ENCODE data around the gene UXS1. TPM values are rescaled to one million over a fixed set of nuclear protein-coding genes. Genes with fewer than 3 reads are reported as not detected.

UXS1 gene
- total RNA-seq, 2 experiments from 2014 or later: 95.3 to 100 TPM

- Mint-ChIP-seq H3K4me3 (no peak overlapping the region), H3K27me3 (ENCODE audit: low read depth) (no peaks in the 10 kb centered on the region), H3K36me3 (ENCODE audit: low read depth) (peaks cover 68% of the 10 kb centered on the region), H3K27ac (no peak overlapping the region), H3K9me3 (ENCODE audit: insufficient read depth) (no peaks in the 10 kb centered on the region), H3K4me1 (ENCODE audit: low read depth) (peaks cover 12% of the 10 kb centered on the region)
- ATAC-seq: no peak
- ChIA-PET POLR2A (no interaction called here), CTCF (no interaction called here)
- DNase-seq: no peak
Observed at GRCh38 chr2:106116248-106116647, 77.9 kb downstream of the UXS1 start.

DNA sequence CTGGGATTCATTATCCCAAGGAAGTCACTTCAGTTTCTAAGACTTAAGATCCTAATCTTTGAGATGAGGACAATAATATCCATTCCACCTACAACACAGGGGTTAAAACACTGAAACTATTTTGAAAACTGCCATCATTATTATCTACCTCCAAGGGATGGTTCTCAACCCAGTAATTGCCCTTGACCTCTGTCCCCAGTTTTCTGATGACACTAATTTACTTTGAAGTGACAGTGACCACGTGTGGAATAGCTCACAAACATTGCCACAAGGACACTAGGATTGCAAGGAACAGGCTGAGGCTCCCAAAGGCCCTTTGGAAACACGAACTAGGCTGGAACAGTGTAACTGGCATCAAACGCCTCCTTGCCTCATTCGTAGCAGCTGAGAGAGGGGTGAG lies 78.4 kb downstream of the UXS1 start:
- CTCF ChIA-PET: no interaction called here
- Mint-ChIP-seq H3K9me3 (ENCODE audit: insufficient read depth) (no peaks in the 10 kb centered on the region), H3K4me1 (ENCODE audit: low read depth) (peaks cover 12% of the 10 kb centered on the region), H3K4me3 (no peak overlapping the region), H3K36me3 (ENCODE audit: low read depth) (peaks cover 70% of the 10 kb centered on the region), H3K27me3 (ENCODE audit: low read depth) (no peaks in the 10 kb centered on the region), H3K27ac (no peak overlapping the region)
- DNase-seq (no peak), ATAC-seq (no peak)
- POLR2A ChIA-PET: no interaction called here

DNA sequence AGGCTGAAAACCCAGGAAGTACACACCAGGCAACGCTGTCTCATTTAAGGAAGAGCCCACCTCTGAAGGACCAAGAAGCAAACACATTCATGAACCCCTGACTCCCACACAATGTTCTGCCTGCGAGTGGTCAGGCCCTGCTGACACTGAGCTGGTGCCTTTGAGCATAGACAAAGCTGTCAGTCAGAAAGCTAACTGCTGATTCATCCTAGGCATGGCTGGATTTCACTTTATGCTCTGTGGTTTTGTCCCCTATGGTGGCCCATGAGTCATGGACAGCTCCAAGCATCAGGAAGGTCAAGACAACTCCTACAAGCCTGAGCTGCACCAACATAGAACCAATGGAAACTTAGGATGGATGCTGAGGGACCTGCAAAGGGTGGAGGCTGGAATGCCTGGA lies 78.9 kb downstream of the UXS1 start:
- ATAC-seq (no peak), DNase-seq (no peak)
- peaks cover 12% of the 10 kb centered on the region for H3K4me1 Mint-ChIP-seq (ENCODE audit: low read depth)
- ChIA-PET CTCF (interaction anchor here (2.0 kb wide), 1 partner anchor 10 kb away, joined by 5 read pairs; no protein-coding TSS in a partner anchor), POLR2A (no interaction called here)
- H3K9me3 Mint-ChIP-seq (ENCODE audit: insufficient read depth): no peaks in the 10 kb centered on the region
- no peaks in the 10 kb centered on the region for H3K27me3 Mint-ChIP-seq (ENCODE audit: low read depth)
- H3K4me3 Mint-ChIP-seq: no peak overlapping the region
- peak overlapping the region; percentile 56 for H3K27ac Mint-ChIP-seq
- peaks cover 69% of the 10 kb centered on the region for H3K36me3 Mint-ChIP-seq (ENCODE audit: low read depth)

DNA sequence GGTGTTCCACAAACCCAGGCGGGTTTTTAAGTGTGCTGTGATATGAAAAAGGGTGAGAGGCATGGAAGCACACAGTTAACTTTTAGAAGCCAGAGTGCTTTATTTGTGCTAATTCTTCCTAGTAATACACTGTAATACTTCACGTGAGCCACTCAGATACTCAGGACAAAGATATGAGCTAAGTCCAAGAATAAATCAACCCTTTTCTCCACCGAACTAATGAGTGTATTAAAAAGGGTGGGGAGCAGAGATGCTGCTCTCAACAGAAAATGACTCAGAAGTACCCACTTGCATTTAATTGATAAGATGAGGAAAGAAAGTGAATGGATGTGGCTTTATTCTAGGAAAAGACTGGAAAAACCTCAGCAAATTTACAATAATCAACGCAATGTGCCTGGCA lies 79.9 kb downstream of the UXS1 start:
- Mint-ChIP-seq H3K36me3 (ENCODE audit: low read depth) (peaks cover 67% of the 10 kb centered on the region), H3K4me3 (no peak overlapping the region), H3K27me3 (ENCODE audit: low read depth) (no peaks in the 10 kb centered on the region), H3K27ac (no peak overlapping the region), H3K4me1 (ENCODE audit: low read depth) (peaks cover 12% of the 10 kb centered on the region), H3K9me3 (ENCODE audit: insufficient read depth) (no peaks in the 10 kb centered on the region)
- ChIA-PET POLR2A (interaction anchor here (0.7 kb wide), 1 partner anchor 9 kb away, joined by 3 read pairs; no protein-coding TSS in a partner anchor), CTCF (interaction anchor here (2.0 kb wide), 1 partner anchor 9 kb away, joined by 5 read pairs; no protein-coding TSS in a partner anchor)
- no peak for DNase-seq
- no peak for ATAC-seq

DNA sequence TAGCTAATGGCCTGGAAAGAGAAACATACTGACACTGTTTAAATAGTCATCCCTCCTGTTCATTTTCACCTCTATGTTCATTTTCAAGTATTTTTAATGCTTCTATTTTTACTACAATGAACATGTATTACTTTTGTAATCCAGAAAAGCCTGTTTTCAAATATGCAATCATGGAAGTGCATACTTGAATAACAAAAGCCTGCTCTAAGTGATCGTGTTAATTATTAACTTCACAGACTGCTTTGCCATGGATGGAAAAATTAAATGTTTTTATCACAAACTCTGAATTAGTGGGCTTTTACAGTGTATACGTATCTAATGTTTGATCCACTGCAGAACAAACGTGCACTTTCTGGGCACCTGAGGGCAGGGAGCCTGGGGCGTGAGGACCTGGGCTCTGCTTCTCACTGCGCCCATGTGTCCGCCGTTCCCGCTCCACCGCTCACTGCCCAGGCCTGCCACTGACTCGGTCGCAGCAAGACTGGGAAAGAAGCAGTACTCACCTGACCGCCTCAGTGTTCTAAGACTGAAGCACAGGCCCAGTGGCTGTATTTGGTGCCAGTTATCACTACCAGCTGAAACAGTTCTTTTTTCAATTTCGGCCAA lies 80.6 kb downstream of the UXS1 start:
- ATAC-seq (no peak), DNase-seq (no peak)
- POLR2A ChIA-PET: no interaction called here
- H3K9me3 Mint-ChIP-seq (ENCODE audit: insufficient read depth): no peaks in the 10 kb centered on the region
- H3K27ac Mint-ChIP-seq: no peak overlapping the region
- peaks cover 12% of the 10 kb centered on the region for H3K4me1 Mint-ChIP-seq (ENCODE audit: low read depth)
- CTCF ChIA-PET: interaction anchor here (0.7 to 2.0 kb wide), 2 partner anchors 8 to 14 kb away, joined by 3 to 5 read pairs; no protein-coding TSS in a partner anchor
- H3K27me3 Mint-ChIP-seq (ENCODE audit: low read depth): no peaks in the 10 kb centered on the region
- H3K36me3 Mint-ChIP-seq (ENCODE audit: low read depth): peaks cover 64% of the 10 kb centered on the region
- no peak overlapping the region for H3K4me3 Mint-ChIP-seq

GRCh38 chr2:106111882-106112571 lies 82.1 kb downstream of the UXS1 start:
- POLR2A ChIA-PET: no interaction called here
- ATAC-seq (no peak), DNase-seq (no peak)
- Mint-ChIP-seq H3K27ac (no peak overlapping the region), H3K36me3 (ENCODE audit: low read depth) (peaks cover 52% of the 10 kb centered on the region), H3K9me3 (ENCODE audit: insufficient read depth) (no peaks in the 10 kb centered on the region), H3K4me1 (ENCODE audit: low read depth) (peaks cover 10% of the 10 kb centered on the region), H3K4me3 (no peak overlapping the region), H3K27me3 (ENCODE audit: low read depth) (no peaks in the 10 kb centered on the region)
- CTCF ChIA-PET: no interaction called here

- Mint-ChIP-seq H3K27me3 (ENCODE audit: low read depth) (no peaks in the 10 kb centered on the region), H3K4me1 (ENCODE audit: low read depth) (peaks cover 3% of the 10 kb centered on the region), H3K27ac (peak overlapping the region; percentile 20), H3K4me3 (no peak overlapping the region), H3K9me3 (ENCODE audit: insufficient read depth) (no peaks in the 10 kb centered on the region), H3K36me3 (ENCODE audit: low read depth) (peaks cover 35% of the 10 kb centered on the region)
- no peak for DNase-seq
- no peak for ATAC-seq
- ChIA-PET CTCF (interaction anchor here (0.7 to 1.3 kb wide), 5 partner anchors 29 to 177 kb away, joined by 3 to 5 read pairs (median 3); no protein-coding TSS in a partner anchor), POLR2A (no interaction called here)
Observed at GRCh38 chr2:106109675-106110424, 84.3 kb downstream of the UXS1 start.

GRCh38 chr2:106108791-106109190 lies 85.3 kb downstream of the UXS1 start:
- no peak for ATAC-seq
- CTCF ChIA-PET: interaction anchor here (0.7 to 1.3 kb wide), 6 partner anchors 22 to 474 kb away, joined by 3 to 5 read pairs (median 3); no protein-coding TSS in a partner anchor

DNA sequence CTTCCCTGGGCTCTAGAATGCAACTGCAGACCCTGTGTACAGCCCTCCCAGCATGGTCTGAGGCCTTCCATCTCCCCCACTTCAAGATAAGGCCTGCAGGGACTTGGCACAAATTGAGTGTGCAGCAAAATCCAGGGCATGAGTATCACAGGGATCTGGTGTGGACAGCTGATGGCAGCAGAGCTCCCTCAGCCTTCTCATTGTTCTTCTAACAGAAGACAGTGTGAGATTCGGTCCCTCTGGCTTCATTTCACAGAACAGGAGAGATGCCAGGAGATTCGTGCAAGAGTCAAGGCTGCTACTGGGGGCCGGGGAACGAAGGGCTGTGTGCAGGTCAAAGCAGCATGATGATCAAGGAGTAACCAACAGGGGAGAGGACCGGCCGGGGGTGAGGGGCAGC lies 85.8 kb downstream of the UXS1 start:
- Mint-ChIP-seq H3K36me3 (ENCODE audit: low read depth) (peaks cover 32% of the 10 kb centered on the region), H3K4me3 (no peak overlapping the region), H3K9me3 (ENCODE audit: insufficient read depth) (no peaks in the 10 kb centered on the region), H3K27ac (no peak overlapping the region), H3K4me1 (ENCODE audit: low read depth) (peaks cover 5% of the 10 kb centered on the region), H3K27me3 (ENCODE audit: low read depth) (no peaks in the 10 kb centered on the region)
- POLR2A ChIA-PET: no interaction called here
- ATAC-seq: no peak
- no peak for DNase-seq
- CTCF ChIA-PET: interaction anchor here (0.7 to 1.3 kb wide), 5 partner anchors 22 to 474 kb away, joined by 3 to 5 read pairs (median 3); no protein-coding TSS in a partner anchor

More at GRCh38 chr2:106108791-106109190, 85.3 kb downstream of the UXS1 start:
- POLR2A ChIA-PET: no interaction called here
- Mint-ChIP-seq H3K4me1 (ENCODE audit: low read depth) (peaks cover 5% of the 10 kb centered on the region), H3K27me3 (ENCODE audit: low read depth) (no peaks in the 10 kb centered on the region), H3K4me3 (no peak overlapping the region), H3K36me3 (ENCODE audit: low read depth) (peaks cover 32% of the 10 kb centered on the region), H3K27ac (no peak overlapping the region), H3K9me3 (ENCODE audit: insufficient read depth) (no peaks in the 10 kb centered on the region)
- no peak for DNase-seq

DNA sequence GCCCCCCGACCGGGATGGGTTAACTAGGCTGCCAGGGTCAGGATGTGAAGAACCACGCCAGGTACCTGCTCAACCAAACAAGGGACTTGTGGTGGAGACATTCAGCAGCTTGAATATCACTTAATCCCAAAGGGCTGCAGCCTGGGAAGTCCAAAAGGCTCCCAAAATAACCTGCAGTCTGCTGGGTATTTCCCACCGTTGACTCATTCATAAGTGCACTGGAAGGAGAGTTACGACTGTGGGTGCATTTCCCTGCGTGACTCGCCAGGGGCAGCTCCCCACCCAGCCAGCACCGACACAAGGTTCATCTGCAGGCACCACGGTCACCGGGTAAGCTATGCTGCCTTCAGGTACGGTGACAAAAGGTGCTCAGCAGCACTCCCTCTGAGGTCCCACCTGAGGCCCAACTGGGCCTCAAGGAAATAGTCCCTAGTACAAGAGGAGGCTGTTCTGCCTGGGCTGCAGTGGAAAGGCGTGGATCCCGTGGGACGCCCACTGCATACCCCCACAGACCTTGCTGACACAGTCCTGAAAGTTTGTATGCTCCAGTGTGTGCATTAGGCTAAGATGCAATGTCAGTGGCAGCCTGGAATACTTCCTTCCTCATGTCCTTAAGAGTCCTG lies 86.5 kb downstream of the UXS1 start:
- ATAC-seq: no peak

More for the DNA sequence above, 86.5 kb downstream of the UXS1 start:
- Mint-ChIP-seq H3K9me3 (ENCODE audit: insufficient read depth) (no peaks in the 10 kb centered on the region), H3K36me3 (ENCODE audit: low read depth) (peaks cover 36% of the 10 kb centered on the region), H3K27me3 (ENCODE audit: low read depth) (no peaks in the 10 kb centered on the region), H3K4me1 (ENCODE audit: low read depth) (peaks cover 5% of the 10 kb centered on the region), H3K4me3 (no peak overlapping the region), H3K27ac (no peak overlapping the region)
- no peak for DNase-seq
- ChIA-PET POLR2A (interaction anchor here (1.0 kb wide), 1 partner anchor 85 kb away, joined by 3 read pairs; no protein-coding TSS in a partner anchor), CTCF (interaction anchor here (1.0 to 1.2 kb wide), 3 partner anchors 21 to 475 kb away, joined by 3 to 4 read pairs (median 3); no protein-coding TSS in a partner anchor)

All from activated CD8-positive, alpha-beta T cell treated with anti-CD3 and anti-CD28 coated beads, Interleukin-2, amount 10 ng/mL, durations not matched to agents 7 days and 5 days (primary cell).